ENCODE data around the gene BTBD9. TPM values are rescaled to one million over a fixed set of nuclear protein-coding genes. Genes with fewer than 3 reads are reported as not detected.

Gene BTBD9
- total and polyA plus RNA-seq, 2 donors (not counting 3 experiments of a cell fraction or from before 2014, with no cell fraction given) = 4.9 to 15.0 TPM

GRCh38 chr6:38198219-38198618, 441.5 kb downstream of the BTBD9 start:
- no TSS peak for BruUV-seq (replicated peaks)
- DNase-seq (ENCODE audit: low read depth, low spot score) = no peak
- Histone ChIP-seq H3K9ac (replicated peaks; ENCODE audit: extremely low read depth, insufficient read depth, low read length) (no peak overlapping the region), H4K20me1 (replicated peaks; ENCODE audit: control insufficient read depth, extremely low read depth, insufficient read depth, low read length) (no peaks in the 10 kb centered on the region), H3K27ac (ENCODE audit: insufficient read depth, low read depth, low read length) (no peak overlapping the region), H3K4me3 (replicated peaks in 1 of 3; ENCODE audit: insufficient read depth in 1 of 3, low read depth in 1 of 3, low read length in 3 of 3) (no peak overlapping the region), H3K4me2 (ENCODE audit: insufficient read depth, low read length) (no peak overlapping the region), H3K4me1 (ENCODE audit: control insufficient read depth, extremely low read depth, insufficient read depth, low read length) (peaks cover 10% of the 10 kb centered on the region), H3K9me1 (replicated peaks; ENCODE audit: control insufficient read depth, extremely low read depth, insufficient read depth, low read length) (no peaks in the 10 kb centered on the region), H2AFZ (ENCODE audit: low read depth, low read length) (no peak overlapping the region), H3K79me2 (ENCODE audit: control insufficient read depth, insufficient read depth, low read length) (no peaks in the 10 kb centered on the region), H3K36me3 (ENCODE audit: control insufficient read depth in 2 of 2, extremely low read depth in 1 of 2, insufficient read depth in 2 of 2, low read length in 2 of 2) (no peaks in the 10 kb centered on the region), H3K9me3 (replicated peaks; ENCODE audit: control insufficient read depth, insufficient read depth, low read length) (no peaks in the 10 kb centered on the region), H3K27me3 (ENCODE audit: control insufficient read depth in 2 of 2, insufficient read depth in 2 of 2, low read length in 2 of 2) (no peaks in the 10 kb centered on the region)
- POLR2A ChIA-PET = no interaction called here
- dilution Hi-C loops (cut with MboI; ENCODE audit: extremely low pct_ligation_motif_present, low sequenced_read_pairs) (no loop called here), intact Hi-C loops (cut with micrococcal nuclease) (loop anchor here (10.0 kb wide), 1 partner anchor 477 kb away; no protein-coding TSS in a partner anchor)
- FAIRE-seq = no peak
- CTCF ChIA-PET = no interaction called here
- TF ChIP-seq MYC (IDR thresholded peaks at IDR 0.05; ENCODE audit: low read depth, low read length) (no peak), POLR2A (IDR thresholded peaks at IDR 0.05; ENCODE audit: low read depth, low read length) (no peak), POLR2AphosphoS5 (IDR thresholded peaks at IDR 0.05; ENCODE audit: insufficient read depth, low read depth, low read length) (no peak), GATA2 (IDR thresholded peaks at IDR 0.05; ENCODE audit: insufficient read depth, insufficient read length, low read depth, low read length) (no peak), JUN (IDR thresholded peaks at IDR 0.05; ENCODE audit: borderline replicate concordance, insufficient read depth, insufficient read length, low read depth) (no peak), CTCF (IDR thresholded peaks at IDR 0.05; ENCODE audit: extremely low read depth in 1 of 2, insufficient read depth in 1 of 2, low read depth in 1 of 2, low read length in 2 of 2) (no peak), MAX (IDR thresholded peaks at IDR 0.05; ENCODE audit: insufficient read depth, insufficient read length) (no peak), EZH2 (IDR thresholded peaks at IDR 0.05; ENCODE audit: borderline replicate concordance, low read depth, low read length, severe bottlenecking) (no peak), FOS (IDR thresholded peaks at IDR 0.05; ENCODE audit: borderline replicate concordance, insufficient read depth, low read length) (no peak)

All from endothelial cell of umbilical vein (primary cell).